Adrenal gland (tissue), 5 donors: ENCODE measurements around the gene MBNL2.

ENCODE experiments used
- CTCF ChIP-seq, 6 experiments: fragments of 450-650 bp in 4 of 6; fragments of 200-600 bp in 2 of 6; sonication (generic) in 1 of 6; IDR thresholded peaks; 1 replicate in 5 of 6; 2 replicates in 1 of 6; pipeline versions ENCODE4 v1.5.1 to v1.8.0; 2016 to 2021; ENCODE audit warnings: antibody characterized with exemption in 6 of 6, mild to moderate bottlenecking in 2 of 6, moderate library complexity in 1 of 6
- POLR2A ChIP-seq, 2 donors: fragments of 450-650 bp; IDR thresholded peaks; one replicate each; pipeline ENCODE4 v1.6.1; 2017; ENCODE audit warnings: antibody characterized with exemption in 2 of 2, mild to moderate bottlenecking in 2 of 2, moderate library complexity in 1 of 2
- donor health status: DM: no; HTN: no; CAD: no.

- TF ChIP-seq CTCF (IDR thresholded peaks at IDR 0.05) (no peak), POLR2A (IDR thresholded peaks at IDR 0.05) (no peak)
Observed at GRCh38 chr13:97317933-97318332, 95.8 kb downstream of the MBNL2 start.
